Skin of body (tissue), 2 donors: ENCODE results near the gene HS6ST3. TPM values are rescaled to one million over a fixed set of nuclear protein-coding genes. Genes with fewer than 3 reads are reported as not detected.

Experiments used
- DNase-seq: peaks from one replicate; lab custom pipeline; 2025; lab: John Stamatoyannopoulos, UW
- total RNA-seq: library from RNA; depleted of rRNA; stranded (reverse); fragments of >200 nt; gene quantifications from one replicate; pipeline ENCODE4 v1.2.3, GENCODE V29; 2014

HS6ST3 gene
- total RNA-seq, 1 donor from 2014 or later = 1.7 TPM

GRCh38 chr13:96650301-96650886 is 560.5 kb downstream of the HS6ST3 start:
- no peak for DNase-seq

GRCh38 chr13:96651598-96651997 is 561.7 kb downstream of the HS6ST3 start:
- DNase-seq = no peak

GRCh38 chr13:96652506-96652905 is 562.6 kb downstream of the HS6ST3 start:
- no peak for DNase-seq

- no peak for DNase-seq
These were observed 571.7 kb downstream of the HS6ST3 start for GRCh38 chr13:96661612-96662011.

GRCh38 chr13:96662036-96662435 is 572.1 kb downstream of the HS6ST3 start:
- DNase-seq = no peak

- no peak for DNase-seq
These were observed 577.5 kb downstream of the HS6ST3 start for GRCh38 chr13:96667294-96668018.

- DNase-seq = no peak
These were observed 581.2 kb downstream of the HS6ST3 start for GRCh38 chr13:96671073-96671472.

GRCh38 chr13:96672016-96672415 is 582.1 kb downstream of the HS6ST3 start:
- DNase-seq = no peak

GRCh38 chr13:96673825-96674224 is 583.9 kb downstream of the HS6ST3 start:
- DNase-seq = no peak

- DNase-seq = no peak
These were observed 587.1 kb downstream of the HS6ST3 start for GRCh38 chr13:96677029-96677428.

- no peak for DNase-seq
These were observed 588.9 kb downstream of the HS6ST3 start for GRCh38 chr13:96678801-96679200.

- DNase-seq = no peak
These were observed 591.0 kb downstream of the HS6ST3 start for GRCh38 chr13:96680898-96681297.

GRCh38 chr13:96681766-96682165 is 591.9 kb downstream of the HS6ST3 start:
- no peak for DNase-seq

- no peak for DNase-seq
These were observed 594.6 kb downstream of the HS6ST3 start for GRCh38 chr13:96684469-96684868.

GRCh38 chr13:96684907-96685306 is 595.0 kb downstream of the HS6ST3 start:
- no peak for DNase-seq

GRCh38 chr13:96686286-96686685 is 596.4 kb downstream of the HS6ST3 start:
- DNase-seq = no peak

GRCh38 chr13:96687191-96687590 is 597.3 kb downstream of the HS6ST3 start:
- no peak for DNase-seq

GRCh38 chr13:96690998-96691397 is 601.1 kb downstream of the HS6ST3 start:
- no peak for DNase-seq

GRCh38 chr13:96696389-96696900 is 606.5 kb downstream of the HS6ST3 start:
- DNase-seq = no peak

- DNase-seq = no peak
These were observed 610.8 kb downstream of the HS6ST3 start for GRCh38 chr13:96700657-96701056.

GRCh38 chr13:96707146-96707545 is 617.2 kb downstream of the HS6ST3 start:
- no peak for DNase-seq

GRCh38 chr13:96710166-96710862 is 620.4 kb downstream of the HS6ST3 start:
- DNase-seq = no peak
